HepG2 (cell line): ENCODE measurements around the gene COPZ1. TPM values are rescaled to one million over a fixed set of nuclear protein-coding genes. Genes with fewer than 3 reads are reported as not detected.

Experiments used
- AHDC1 ChIP-seq: sonication (generic); formaldehyde crosslinking; IDR thresholded peaks from 2 replicates; pipeline ENCODE4 v1.5.1; 2020; ENCODE audit warnings: mild to moderate bottlenecking, missing genetic modification reagents, borderline replicate concordance
- E2F2 ChIP-seq: sonication (generic); formaldehyde crosslinking; IDR thresholded peaks from 2 replicates; pipeline ENCODE4 v1.4.0; 2020; ENCODE audit warnings: missing genetic modification reagents, borderline replicate concordance
- HOXA9 ChIP-seq: sonication (generic); formaldehyde crosslinking; IDR thresholded peaks from 2 replicates; pipeline ENCODE4 v1.8.1; 2022; ENCODE audit warnings: missing genetic modification reagents, mild to moderate bottlenecking, moderate library complexity, borderline replicate concordance
- NFRKB ChIP-seq: fragments of 450-650 bp; IDR thresholded peaks from 2 replicates; pipeline ENCODE4 v1.6.1; 2017
- SAP130 ChIP-seq: IDR thresholded peaks from 2 replicates; pipeline ENCODE4 v1.6.1; 2016; ENCODE audit warnings: low read depth
- SIX1 ChIP-seq: sonication (generic); formaldehyde crosslinking; IDR thresholded peaks from 2 replicates; pipeline ENCODE4 v1.4.0; 2020; ENCODE audit warnings: missing genetic modification reagents, borderline replicate concordance
- SMC3 ChIP-seq: IDR thresholded peaks from 2 replicates; pipeline ENCODE4 v1.6.1; 2011; ENCODE audit warnings: low read length, improper control_type of control experiment
- ZBTB38 ChIP-seq: sonication (generic); formaldehyde crosslinking; IDR thresholded peaks from 2 replicates; pipeline ENCODE4 v1.5.1; 2020; ENCODE audit warnings: mild to moderate bottlenecking, missing genetic modification reagents
- ZNF609 ChIP-seq: sonication (generic); formaldehyde crosslinking; IDR thresholded peaks from 2 replicates; pipeline ENCODE4 v1.4.0; 2020; ENCODE audit warnings: mild to moderate bottlenecking, missing genetic modification reagents, borderline replicate concordance
- ZNF749 ChIP-seq: sonication (generic); formaldehyde crosslinking; IDR thresholded peaks from 2 replicates; pipeline ENCODE4 v1.8.0; 2022; ENCODE audit warnings: mild to moderate bottlenecking, missing genetic modification reagents, moderate library complexity, borderline replicate concordance
- ZXDC ChIP-seq: sonication (generic); formaldehyde crosslinking; IDR thresholded peaks from 2 replicates; pipeline ENCODE4 v1.5.0; 2020; ENCODE audit warnings: mild to moderate bottlenecking, missing genetic modification reagents
- polyA plus RNA-seq, 8 experiments: library from polyadenylated mRNA; depleted of rRNA in 3 of 8; stranded (reverse) in 7 of 8; unstranded in 1 of 8; fragments of >200 nt; fragmentation: Illumina TruSeq in 4 of 8; extraction: Trizol in 4 of 8; gene quantifications; 2 replicates each; pipeline versions ENCODE4 v1.2.1 to v1.2.3, GENCODE V29; 2011 to 2016; ENCODE audit warnings: low read depth in 4 of 8, missing spikeins in 1 of 8, mixed read lengths in 1 of 8; ENCODE audit not compliant: insufficient read depth in 1 of 8
- total RNA-seq, 5 experiments: library from RNA; depleted of rRNA; stranded (reverse); fragments of >200 nt; fragmentation: Illumina TruSeq; extraction: Trizol; gene quantifications; 2 replicates each; pipeline ENCODE4 v1.2.3, GENCODE V29; 2016; ENCODE audit warnings: low read depth in 1 of 5

COPZ1 gene
- total and polyA plus RNA-seq, 2 of the 13 experiments (the other 11 are each of a cell fraction or from before 2014, with no cell fraction given) = 125 to 184 TPM

GRCh38 chr12:54279632-54280467, 45.1 kb upstream of the COPZ1 start, which contains the start of gene CBX5 (continued):
- TF ChIP-seq ZNF609 (no peak; the same call in 1 of the 2 replicates), ZNF749 (CRISPR knock-in tag) (peak; percentile 44; the same call in 1 of the 2 replicates), SIX1 (CRISPR knock-in tag) (0 out of 2 replicates have a peak, but pooled peaks have one; percentile 28), ZBTB38 (CRISPR knock-in tag) (no peak; the same call in 1 of the 2 replicates), HOXA9 (no peak), NFRKB (no peak), ZXDC (no peak; the same call in 1 of the 2 replicates), SAP130 (CRISPR knock-in tag) (peak; percentile 88), AHDC1 (no peak), SMC3 (no peak), E2F2 (peak; percentile 43; the same call in 1 of the 2 replicates)
